GM19438 (cell line): ENCODE data around the gene YWHAB.
"Not testable (repeated sequence)": the region's sequence is repeated elsewhere in the genome, so short reads cannot be mapped to it uniquely, and the experiment has no call there.

ENCODE experiments used
- ATAC-seq: cut with Tn5 transposase; IDR thresholded peaks from one replicate; pipeline ENCODE4 v1.9.1; 2021; ENCODE audit warnings: low read depth; ENCODE audit not compliant: unreplicated experiment

YWHAB gene

GRCh38 chr20:44866703-44867335 is 18.7 kb upstream of the YWHAB start:
- no peak for ATAC-seq

GRCh38 chr20:44869471-44869870 is 16.0 kb upstream of the YWHAB start:
- ATAC-seq = no peak

- ATAC-seq = not testable (repeated sequence)
Measured at GRCh38 chr20:44882360-44882759, 3.1 kb upstream of the YWHAB start.

GRCh38 chr20:44883214-44883902 is 2.1 kb upstream of the YWHAB start:
- no peak for ATAC-seq

GRCh38 chr20:44884907-44885391 is 556 bp upstream of the YWHAB start:
- no peak for ATAC-seq

- no peak for ATAC-seq
Measured at GRCh38 chr20:44886266-44886651, 754 bp downstream of the YWHAB start.

- no peak for ATAC-seq
Measured at GRCh38 chr20:44886828-44887227, 1.3 kb downstream of the YWHAB start.

GRCh38 chr20:44887466-44887865 is 2.0 kb downstream of the YWHAB start:
- ATAC-seq = no peak

GRCh38 chr20:44888226-44889103 is 3.0 kb downstream of the YWHAB start:
- no peak for ATAC-seq

- ATAC-seq = no peak
Measured at GRCh38 chr20:44891826-44892225, 6.3 kb downstream of the YWHAB start.

GRCh38 chr20:44894959-44895358 is 9.5 kb downstream of the YWHAB start:
- no peak for ATAC-seq

- ATAC-seq = no peak
Measured at GRCh38 chr20:44896583-44896982, 11.1 kb downstream of the YWHAB start.

GRCh38 chr20:44897133-44897532 is 11.6 kb downstream of the YWHAB start:
- ATAC-seq = no peak

GRCh38 chr20:44900231-44900854 is 14.8 kb downstream of the YWHAB start:
- ATAC-seq = no peak

- ATAC-seq = no peak
Measured at GRCh38 chr20:44901974-44902373, 16.5 kb downstream of the YWHAB start.

GRCh38 chr20:44904377-44904776 is 18.9 kb downstream of the YWHAB start:
- no peak for ATAC-seq

- ATAC-seq = no peak
Measured at GRCh38 chr20:44908987-44909871, 23.7 kb downstream of the YWHAB start.

GRCh38 chr20:44909872-44910689 is 24.6 kb downstream of the YWHAB start, which contains the start of gene PABPC1L:
Gene PABPC1L, plus strand, starts transcription at chr20:44910060. Its CDS starts 84 bp downstream, at chr20:44910144.
- ATAC-seq = peak; percentile 85
